HepG2 (cell line): ENCODE measurements around the gene VEPH1. TPM values are rescaled to one million over a fixed set of nuclear protein-coding genes. Genes with fewer than 3 reads are reported as not detected.

Source experiments
- ATAC-seq: fragments of 200-7000 bp; cut with Tn5 transposase; 3 replicates; pipeline ENCODE4 v1.9.1; 2020; ENCODE audit warnings: mild to moderate bottlenecking, moderate library complexity
- BruUV-seq: library from RNA; stranded (reverse); fragments of 400-500 nt; replicated peaks from 2 replicates; lab custom pipeline; 2021; lab: Mats Ljungman, UMichigan
- CTCF ChIA-PET: fragments of 300-600 bp; formaldehyde crosslinking; extraction: SDS; loops from one replicate; lab custom pipeline; 2021; ENCODE audit warnings: low total read pairs, inconsistent platforms, low intra/inter-chr PET ratio; lab: Yijun Ruan, JAX
- POLR2A ChIA-PET: fragments of 350-600 bp; sonication (Branson Sonifier 250); formaldehyde crosslinking; loops from one replicate; lab custom pipeline; 2020; ENCODE audit warnings: antibody characterized with exemption, inconsistent platforms; lab: Yijun Ruan, JAX
- DNase-seq: peaks from one replicate; pipeline ENCODE4 v3.0.0-alpha.2; 2015; ENCODE audit warnings: low spot score
- FAIRE-seq: peaks from 3 replicates; lab custom pipeline; 2011; peaks lifted over from hg19 to GRCh38; lab: Jason Lieb, UNC
- H2AFZ ChIP-seq: one replicate; pipeline ENCODE4 v1.6.1; 2011; ENCODE audit warnings: low read length, inconsistent platforms
- H3K27ac ChIP-seq: fragments of 300-600 bp; 3 replicates; pipeline ENCODE4 v1.8.0; 2011; ENCODE audit warnings: mixed run types, mild to moderate bottlenecking, mixed read lengths, low read length, inconsistent platforms; ENCODE audit not compliant: insufficient read depth; ENCODE audit errors: extremely low read length
- H3K27me3 ChIP-seq, 2 experiments: fragments of 200-600 bp in 1 of 2; 2 replicates in 1 of 2; 3 replicates in 1 of 2; pipeline versions ENCODE4 v1.6.0 to v1.8.0; 2011; ENCODE audit warnings: low read length in 2 of 2, mild to moderate bottlenecking in 2 of 2, moderate library complexity in 2 of 2, inconsistent platforms in 1 of 2; ENCODE audit not compliant: insufficient read depth in 2 of 2, control insufficient read depth in 1 of 2
- H3K36me3 ChIP-seq, 2 experiments: fragments of 200-600 bp in 1 of 2; replicated peaks in 1 of 2; 2 replicates in 1 of 2; 3 replicates in 1 of 2; pipeline versions ENCODE4 v1.5.1 to v1.8.0; 2011; ENCODE audit warnings: low read length in 2 of 2, inconsistent platforms in 1 of 2; ENCODE audit not compliant: insufficient read depth in 2 of 2, control insufficient read depth in 1 of 2
- H3K4me1 ChIP-seq: 2 replicates; pipeline ENCODE4 v1.5.1; 2012; ENCODE audit warnings: low read length, inconsistent platforms; ENCODE audit not compliant: insufficient read depth
- H3K4me2 ChIP-seq: 2 replicates; pipeline ENCODE4 v1.6.0; 2011; ENCODE audit warnings: low read depth, low read length, inconsistent platforms
- H3K4me3 ChIP-seq, 3 experiments: fragments of 200-600 bp in 1 of 3; sonication (generic), shearing (Covaris generic) in 1 of 3; replicated peaks in 1 of 3; 2 replicates each; pipeline ENCODE4 v1.5.1; 2011 to 2016; ENCODE audit warnings: low read length in 3 of 3, inconsistent platforms in 2 of 3, low read depth in 2 of 3, mild to moderate bottlenecking in 2 of 3, control low read depth in 1 of 3, mixed read lengths in 1 of 3; ENCODE audit not compliant: insufficient read depth in 1 of 3
- H3K79me2 ChIP-seq: one replicate; pipeline ENCODE4 v1.6.1; 2011; ENCODE audit warnings: low read length, inconsistent platforms; ENCODE audit not compliant: insufficient read depth
- H3K9ac ChIP-seq: 2 replicates; pipeline ENCODE4 v1.6.0; 2011; ENCODE audit warnings: mild to moderate bottlenecking, low read depth, low read length, inconsistent platforms; ENCODE audit not compliant: insufficient read depth
- H3K9me3 ChIP-seq: 2 replicates; pipeline ENCODE4 v1.5.1; 2012; ENCODE audit warnings: mild to moderate bottlenecking, low read length
- H4K20me1 ChIP-seq: 2 replicates; pipeline ENCODE4 v1.6.0; 2011; ENCODE audit warnings: inconsistent platforms, mild to moderate bottlenecking, low read length, moderate library complexity; ENCODE audit not compliant: insufficient read depth
- CBX1 ChIP-seq: IDR thresholded peaks from one replicate; pipeline ENCODE4 v1.6.1; 2016; ENCODE audit warnings: antibody characterized with exemption, low read depth
- EED ChIP-seq: sonication (generic); formaldehyde crosslinking; IDR thresholded peaks from 2 replicates; pipeline ENCODE4 v1.5.0; 2020; ENCODE audit warnings: mild to moderate bottlenecking, missing genetic modification reagents
- ERF ChIP-seq: IDR thresholded peaks from 2 replicates; pipeline ENCODE4 v1.6.1; 2018; ENCODE audit warnings: missing biosample characterization, missing genetic modification reagents
- KAT7 ChIP-seq: IDR thresholded peaks from 2 replicates; pipeline ENCODE4 v1.6.1; 2018; ENCODE audit warnings: borderline replicate concordance, missing compliant biosample characterization
- LBX2 ChIP-seq: sonication (generic); formaldehyde crosslinking; IDR thresholded peaks from 2 replicates; pipeline ENCODE4 v1.5.0; 2020; ENCODE audit warnings: missing genetic modification reagents, mild to moderate bottlenecking, borderline replicate concordance
- SCMH1 ChIP-seq: sonication (generic); formaldehyde crosslinking; IDR thresholded peaks from 2 replicates; pipeline ENCODE4 v1.9.0; 2021; ENCODE audit warnings: missing genetic modification reagents, mild to moderate bottlenecking, borderline replicate concordance
- TMF1 ChIP-seq: sonication (generic); formaldehyde crosslinking; IDR thresholded peaks from 2 replicates; pipeline ENCODE4 v1.8.1; 2022; ENCODE audit warnings: low read depth, missing genetic modification reagents
- XRCC5 ChIP-seq: fragments of 200-400 bp; formaldehyde crosslinking; optimal IDR thresholded peaks from 2 replicates; pipeline ENCODE3; 2017; ENCODE audit warnings: mild to moderate bottlenecking, low read length
- ZNF263 ChIP-seq: sonication (generic); formaldehyde crosslinking; IDR thresholded peaks from 2 replicates; pipeline ENCODE4 v1.4.0; 2020; ENCODE audit warnings: missing genetic modification reagents
- ZNF619 ChIP-seq: sonication (generic); formaldehyde crosslinking; IDR thresholded peaks from 2 replicates; pipeline ENCODE4 v1.4.0; 2020; ENCODE audit warnings: mild to moderate bottlenecking, missing genetic modification reagents
- ZNF773 ChIP-seq: sonication (generic); formaldehyde crosslinking; IDR thresholded peaks from 2 replicates; pipeline ENCODE4 v1.4.0; 2020; ENCODE audit warnings: missing genetic modification reagents, borderline replicate concordance
- ZNF883 ChIP-seq: sonication (generic); formaldehyde crosslinking; IDR thresholded peaks from 2 replicates; pipeline ENCODE4 v1.5.1; 2020; ENCODE audit warnings: mild to moderate bottlenecking, missing genetic modification reagents; ENCODE audit errors: not compliant biosample characterization
- WGBS: methylation state at CpG from one replicate; pipeline ENCODE4 v1.1.6; 2017; ENCODE audit warnings: low lambda C conversion rate; 5-methylcytosine and 5-hydroxymethylcytosine counted together
- in situ Hi-C: cut with HindIII; loops from 2 replicates; pipeline ENCODE4 v1.10.0; 2017; ENCODE audit warnings: low pct_unique_long_range_greater_than_20kb; ENCODE audit not compliant: extremely low pct_ligation_motif_present
- intact Hi-C: fragments of 100-400 bp; cut with micrococcal nuclease; formaldehyde crosslinking; loops from one replicate; pipeline ENCODE4 v1.10.0; 2022; ENCODE audit not compliant: unreplicated experiment
- polyA plus RNA-seq, 8 experiments: library from polyadenylated mRNA; depleted of rRNA in 3 of 8; stranded (reverse) in 7 of 8; unstranded in 1 of 8; fragments of >200 nt; fragmentation: Illumina TruSeq in 4 of 8; extraction: Trizol in 4 of 8; gene quantifications; 2 replicates each; pipeline versions ENCODE4 v1.2.1 to v1.2.3, GENCODE V29; 2011 to 2016; ENCODE audit warnings: low read depth in 4 of 8, missing spikeins in 1 of 8, mixed read lengths in 1 of 8; ENCODE audit not compliant: insufficient read depth in 1 of 8
- total RNA-seq, 5 experiments: library from RNA; depleted of rRNA; stranded (reverse); fragments of >200 nt; fragmentation: Illumina TruSeq; extraction: Trizol; gene quantifications; 2 replicates each; pipeline ENCODE4 v1.2.3, GENCODE V29; 2016; ENCODE audit warnings: low read depth in 1 of 5
- TF ChIP-seq, protein P1 (sequence below): sonication (generic); formaldehyde crosslinking; IDR thresholded peaks from 2 replicates; pipeline ENCODE4 v1.4.0; 2020; ENCODE audit warnings: mild to moderate bottlenecking, low read depth, missing genetic modification reagents
- TF ChIP-seq, protein P2 (sequence below): IDR thresholded peaks from 2 replicates; pipeline ENCODE4 v1.6.1; 2016

Gene VEPH1
- total and polyA plus RNA-seq, 2 of the 13 experiments (the other 11 are each of a cell fraction or from before 2014, with no cell fraction given), result not detected

- TF ChIP-seq, protein P1, sequence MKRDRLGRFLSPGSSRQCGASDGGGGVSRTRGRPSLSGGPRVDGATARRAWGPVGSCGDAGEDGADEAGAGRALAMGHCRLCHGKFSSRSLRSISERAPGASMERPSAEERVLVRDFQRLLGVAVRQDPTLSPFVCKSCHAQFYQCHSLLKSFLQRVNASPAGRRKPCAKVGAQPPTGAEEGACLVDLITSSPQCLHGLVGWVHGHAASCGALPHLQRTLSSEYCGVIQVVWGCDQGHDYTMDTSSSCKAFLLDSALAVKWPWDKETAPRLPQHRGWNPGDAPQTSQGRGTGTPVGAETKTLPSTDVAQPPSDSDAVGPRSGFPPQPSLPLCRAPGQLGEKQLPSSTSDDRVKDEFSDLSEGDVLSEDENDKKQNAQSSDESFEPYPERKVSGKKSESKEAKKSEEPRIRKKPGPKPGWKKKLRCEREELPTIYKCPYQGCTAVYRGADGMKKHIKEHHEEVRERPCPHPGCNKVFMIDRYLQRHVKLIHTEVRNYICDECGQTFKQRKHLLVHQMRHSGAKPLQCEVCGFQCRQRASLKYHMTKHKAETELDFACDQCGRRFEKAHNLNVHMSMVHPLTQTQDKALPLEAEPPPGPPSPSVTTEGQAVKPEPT (CRISPR knock-in tag), result no peak
- TF ChIP-seq ERF (CRISPR knock-in tag) (no peak), ZNF883 (CRISPR knock-in tag) (no peak), EED (no peak), ZNF773 (no peak), LBX2 (no peak), XRCC5 (no peak)
Measured at GRCh38 chr3:157231071-157231470, 272.1 kb downstream of the VEPH1 start (continued).

DNA sequence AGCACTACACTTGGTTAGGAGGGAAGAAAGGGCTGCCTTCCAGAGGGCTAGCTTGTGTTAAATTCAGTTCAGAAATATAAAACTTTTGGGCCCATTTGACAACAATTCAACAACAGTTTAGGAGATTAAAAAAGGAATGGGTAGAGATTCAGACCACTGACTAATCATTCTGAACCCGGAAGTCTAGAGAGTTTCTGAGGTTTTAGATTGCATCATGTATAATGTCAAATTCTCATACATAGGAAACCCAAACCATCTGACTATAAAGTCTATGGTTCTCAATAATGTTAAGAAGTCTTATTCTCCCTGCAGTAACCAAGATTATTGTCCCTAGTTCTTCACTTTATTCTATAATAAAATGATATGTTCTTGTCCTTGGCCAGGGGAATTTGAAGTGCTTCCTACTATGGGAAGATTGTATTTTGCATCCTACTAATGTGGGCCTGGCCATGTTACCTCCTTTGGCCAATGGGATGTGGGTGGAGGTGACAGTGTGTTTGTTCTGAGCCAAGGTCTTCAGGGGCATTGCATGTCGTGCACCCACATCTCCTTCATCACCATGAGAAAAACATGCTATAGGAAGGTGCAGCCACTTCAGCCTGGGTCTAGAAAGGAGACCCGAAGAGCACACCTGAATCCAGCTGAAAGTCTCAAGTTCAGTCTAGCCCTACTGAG is 276.9 kb downstream of the VEPH1 start:
- ATAC-seq (no peak), FAIRE-seq (no peak), DNase-seq (no peak)
- no peaks in the 10 kb centered on the region for H3K9me3 ChIP-seq
- POLR2A ChIA-PET, result no interaction called here
- in situ Hi-C loops, result no loop called here
- H3K4me3 ChIP-seq, result no peak overlapping the region
- 4% methylated on average over 2 of the region's 3 CpGs for WGBS
- H4K20me1 ChIP-seq, result no peaks in the 10 kb centered on the region
- no peaks in the 10 kb centered on the region for H3K4me1 ChIP-seq
- no peak overlapping the region for H3K9ac ChIP-seq
- H2AFZ ChIP-seq, result no peak overlapping the region
- no TSS peak for BruUV-seq
- no peaks in the 10 kb centered on the region for H3K36me3 ChIP-seq
- no peak overlapping the region for H3K4me2 ChIP-seq
- TF ChIP-seq KAT7 (no peak), SCMH1 (CRISPR knock-in tag) (no peak), CBX1 (no peak), ZNF263 (CRISPR knock-in tag) (no peak), ZNF619 (CRISPR knock-in tag) (no peak), TMF1 (CRISPR knock-in tag) (no peak)
- TF ChIP-seq, protein P2, sequence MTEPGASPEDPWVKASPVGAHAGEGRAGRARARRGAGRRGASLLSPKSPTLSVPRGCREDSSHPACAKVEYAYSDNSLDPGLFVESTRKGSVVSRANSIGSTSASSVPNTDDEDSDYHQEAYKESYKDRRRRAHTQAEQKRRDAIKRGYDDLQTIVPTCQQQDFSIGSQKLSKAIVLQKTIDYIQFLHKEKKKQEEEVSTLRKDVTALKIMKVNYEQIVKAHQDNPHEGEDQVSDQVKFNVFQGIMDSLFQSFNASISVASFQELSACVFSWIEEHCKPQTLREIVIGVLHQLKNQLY (CRISPR knock-in tag), result no peak
- TF ChIP-seq, all 625 proteins: peak for 0
- CTCF ChIA-PET, result no interaction called here
- intact Hi-C loops, result no loop called here
- H3K27me3 ChIP-seq, result peaks cover 0 to 3% of the 10 kb centered on the region in 2 experiments; a peak in 1 of 5 replicates
- H3K27ac ChIP-seq, result no peak overlapping the region
- H3K79me2 ChIP-seq, result no peaks in the 10 kb centered on the region
